OCI-LY1 (cell line): Measurements from ENCODE around the gene PRAMEF1.

Experiments
- CTCF ChIP-seq: fragments of 200-600 bp; sonication (generic), shearing (Covaris generic); IDR thresholded peaks from 2 replicates; pipeline ENCODE4 v1.5.1; 2017; ENCODE audit warnings: mild to moderate bottlenecking, antibody characterized with exemption, low read length, moderate library complexity, mixed read lengths
- EZH2 ChIP-seq: fragments of 200-600 bp; sonication (generic), shearing (Covaris generic); IDR thresholded peaks from 2 replicates; pipeline ENCODE4 v1.8.0; 2017; ENCODE audit warnings: borderline replicate concordance, mixed run types, mild to moderate bottlenecking, antibody characterized with exemption, low read length, moderate library complexity, mixed read lengths

DNA sequence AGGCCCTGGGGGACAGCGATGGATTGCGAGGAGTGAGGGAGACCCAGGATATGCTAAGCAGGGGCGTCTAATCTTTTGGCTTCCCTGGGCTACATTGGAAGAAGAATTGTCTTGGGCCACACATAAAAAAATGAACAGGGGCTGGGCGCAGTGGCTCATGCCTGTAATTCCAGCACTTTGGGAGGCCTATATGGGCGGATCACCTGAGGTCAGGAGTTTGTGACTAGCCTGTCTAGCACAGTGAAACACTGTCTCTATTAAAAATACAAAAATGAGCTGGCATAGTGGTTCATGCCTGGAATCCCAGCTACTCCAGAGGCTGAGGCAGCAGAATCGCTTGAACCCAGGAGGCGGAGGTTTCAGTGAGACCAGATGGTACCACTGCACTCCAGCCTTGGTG lies 28.4 kb upstream of the PRAMEF1 start:
- TF ChIP-seq CTCF (no peak), EZH2 (no peak)
